Erythroblast (primary cell): ENCODE results near the gene CASQ1.
A peak's percentile ranks its signal among the peaks of the same experiment; 100 is the strongest.

ENCODE experiments used
- DNase-seq, 2 experiments: peaks; one replicate each; lab custom pipeline; 2025; lab: John Stamatoyannopoulos, UW
- GATA1 ChIP-seq: IDR thresholded peaks from 2 replicates; pipeline ENCODE4 v1.6.1; 2011; ENCODE audit warnings: low read depth, mild to moderate bottlenecking, control low read depth, low read length, moderate library complexity
- POLR2A ChIP-seq: IDR thresholded peaks from 2 replicates; pipeline ENCODE4 v1.6.1; 2011; ENCODE audit warnings: mild to moderate bottlenecking, low read length

Gene CASQ1

GRCh38 chr1:160238408-160238807, 48.0 kb downstream of the CASQ1 start:
- DNase-seq = no peak
- no peak for TF ChIP-seq GATA1
- TF ChIP-seq POLR2A = no peak

GRCh38 chr1:160239582-160240299, 49.4 kb downstream of the CASQ1 start:
- TF ChIP-seq GATA1 = no peak
- TF ChIP-seq POLR2A = no peak

GRCh38 chr1:160243767-160244166, 53.4 kb downstream of the CASQ1 start:
- TF ChIP-seq GATA1 (no peak), POLR2A (no peak)
- DNase-seq = no peak

More at GRCh38 chr1:160239582-160240299, 49.4 kb downstream of the CASQ1 start:
- DNase-seq = no peak

GRCh38 chr1:160244209-160244608, 53.8 kb downstream of the CASQ1 start:
- no peak for DNase-seq
- no peak for TF ChIP-seq GATA1
- no peak for TF ChIP-seq POLR2A

GRCh38 chr1:160245434-160245833, 55.1 kb downstream of the CASQ1 start:
- no peak for TF ChIP-seq POLR2A
- no peak for TF ChIP-seq GATA1
- peak in 1 of 2 experiments; percentile 9 for DNase-seq

GRCh38 chr1:160247053-160247452, 56.7 kb downstream of the CASQ1 start:
- TF ChIP-seq POLR2A = no peak
- DNase-seq = no peak

- TF ChIP-seq GATA1 = no peak
- no peak for TF ChIP-seq POLR2A
- no peak for DNase-seq
These were observed 60.6 kb downstream of the CASQ1 start for GRCh38 chr1:160251011-160251410.
